MM.1S (cell line): ENCODE measurements around the gene TPRG1.

Source experiments
- DNase-seq: peaks from one replicate; pipeline ENCODE4 v3.0.0-alpha.2; 2015
- H2AFZ ChIP-seq: fragments of 300-600 bp; sonication (generic); 2 replicates; pipeline ENCODE4 v1.6.0; 2016; ENCODE audit warnings: antibody characterized with exemption, low read length
- H3F3A ChIP-seq: fragments of 300-600 bp; sonication (generic); 2 replicates; pipeline ENCODE4 v1.6.1; 2016; ENCODE audit warnings: mild to moderate bottlenecking, antibody characterized with exemption, low read length, moderate library complexity, mixed read lengths; ENCODE audit not compliant: insufficient read depth
- H3K27ac ChIP-seq: fragments of 300-600 bp; sonication (generic); 2 replicates; pipeline ENCODE4 v1.5.1; 2016; ENCODE audit warnings: mild to moderate bottlenecking, low read length
- H3K27me3 ChIP-seq: fragments of 300-600 bp; sonication (generic); replicated peaks from 2 replicates; pipeline ENCODE4 v1.6.0; 2016; ENCODE audit warnings: low read length; ENCODE audit not compliant: insufficient read depth
- H3K36me3 ChIP-seq: fragments of 300-600 bp; sonication (generic); replicated peaks from 2 replicates; pipeline ENCODE4 v1.6.1; 2016; ENCODE audit warnings: mild to moderate bottlenecking, low read length, mixed read lengths; ENCODE audit not compliant: insufficient read depth
- H3K4me1 ChIP-seq: fragments of 300-600 bp; sonication (generic); 2 replicates; pipeline ENCODE4 v1.6.1; 2016; ENCODE audit warnings: low read length, mixed read lengths
- H3K4me2 ChIP-seq: fragments of 300-600 bp; sonication (generic); 2 replicates; pipeline ENCODE4 v1.6.0; 2016; ENCODE audit warnings: low read depth, low read length
- H3K4me3 ChIP-seq: fragments of 300-600 bp; sonication (generic); 2 replicates; pipeline ENCODE4 v1.5.1; 2016; ENCODE audit warnings: low read length, mixed read lengths
- H3K79me2 ChIP-seq: fragments of 300-600 bp; sonication (generic); 2 replicates; pipeline ENCODE4 v1.6.1; 2016; ENCODE audit warnings: mixed run types, low read length, mixed read lengths
- H3K9ac ChIP-seq: fragments of 300-600 bp; sonication (generic); 2 replicates; pipeline ENCODE4 v1.6.1; 2016; ENCODE audit warnings: low read length, mixed read lengths
- H3K9me2 ChIP-seq: fragments of 300-600 bp; sonication (generic); replicated peaks from 2 replicates; pipeline ENCODE4 v1.6.1; 2016; ENCODE audit warnings: mild to moderate bottlenecking, low read length, mixed read lengths; ENCODE audit not compliant: insufficient read depth
- H3K9me3 ChIP-seq: fragments of 300-600 bp; sonication (generic); replicated peaks from 2 replicates; pipeline ENCODE4 v1.6.1; 2016; ENCODE audit warnings: mild to moderate bottlenecking, low read length, mixed read lengths; ENCODE audit not compliant: insufficient read depth
- H4K20me1 ChIP-seq: fragments of 300-600 bp; sonication (generic); 2 replicates; pipeline ENCODE4 v1.6.1; 2016; ENCODE audit warnings: mild to moderate bottlenecking, low read length, moderate library complexity, mixed read lengths; ENCODE audit not compliant: insufficient read depth
- CTCF ChIP-seq: fragments of 300-600 bp; sonication (generic); IDR thresholded peaks from 2 replicates; pipeline ENCODE4 v1.5.1; 2016; ENCODE audit warnings: antibody characterized with exemption, low read length, mixed read lengths
- EZH2 ChIP-seq: fragments of 300-600 bp; sonication (generic); optimal IDR thresholded peaks from 2 replicates; pipeline ENCODE3; 2017; ENCODE audit warnings: low read depth, mild to moderate bottlenecking, antibody characterized with exemption, low read length, mixed read lengths
- EZH2phosphoT487 ChIP-seq: fragments of 300-600 bp; sonication (generic); IDR thresholded peaks from 2 replicates; pipeline ENCODE4 v1.6.1; 2018; ENCODE audit warnings: antibody characterized with exemption, low read length

TPRG1 gene

GRCh38 chr3:189139611-189139940 is 32.2 kb upstream of the TPRG1 start:
- H3K36me3 ChIP-seq, result no peaks in the 10 kb centered on the region
- H3K9ac ChIP-seq, result no peak overlapping the region
- no peaks in the 10 kb centered on the region for H3K4me1 ChIP-seq
- H3K27me3 ChIP-seq, result no peaks in the 10 kb centered on the region
- H3F3A ChIP-seq, result no peaks in the 10 kb centered on the region
- no peak overlapping the region for H3K4me2 ChIP-seq
- no peaks in the 10 kb centered on the region for H3K9me3 ChIP-seq
- no peak for TF ChIP-seq EZH2phosphoT487
- TF ChIP-seq CTCF, result no peak
- TF ChIP-seq EZH2, result no peak
- DNase-seq, result no peak
- H3K79me2 ChIP-seq, result no peaks in the 10 kb centered on the region
- no peak overlapping the region for H3K27ac ChIP-seq
- no peak overlapping the region for H2AFZ ChIP-seq
- no peak overlapping the region for H3K4me3 ChIP-seq
- no peaks in the 10 kb centered on the region for H4K20me1 ChIP-seq
- H3K9me2 ChIP-seq, result no peaks in the 10 kb centered on the region

GRCh38 chr3:189142527-189142926 is 29.2 kb upstream of the TPRG1 start:
- no peak overlapping the region for H3K4me3 ChIP-seq
- H3K27me3 ChIP-seq, result no peaks in the 10 kb centered on the region
- H3K79me2 ChIP-seq, result no peaks in the 10 kb centered on the region
- TF ChIP-seq EZH2phosphoT487, result no peak
- H3K9me3 ChIP-seq, result no peaks in the 10 kb centered on the region
- no peak overlapping the region for H3K27ac ChIP-seq
- no peaks in the 10 kb centered on the region for H3K9me2 ChIP-seq
- H3K4me2 ChIP-seq, result no peak overlapping the region
- H4K20me1 ChIP-seq, result no peaks in the 10 kb centered on the region
- DNase-seq, result no peak
- no peaks in the 10 kb centered on the region for H3K4me1 ChIP-seq
- no peaks in the 10 kb centered on the region for H3F3A ChIP-seq
- no peaks in the 10 kb centered on the region for H3K36me3 ChIP-seq
- no peak overlapping the region for H2AFZ ChIP-seq
- H3K9ac ChIP-seq, result no peak overlapping the region

- Histone ChIP-seq H3K79me2 (no peaks in the 10 kb centered on the region), H3K27me3 (no peaks in the 10 kb centered on the region), H3K9me3 (no peaks in the 10 kb centered on the region), H3F3A (no peaks in the 10 kb centered on the region), H3K9ac (no peak overlapping the region), H3K9me2 (no peaks in the 10 kb centered on the region), H4K20me1 (no peaks in the 10 kb centered on the region), H2AFZ (no peak overlapping the region), H3K4me1 (no peaks in the 10 kb centered on the region), H3K4me2 (no peak overlapping the region), H3K36me3 (no peaks in the 10 kb centered on the region), H3K4me3 (no peak overlapping the region), H3K27ac (no peak overlapping the region)
- TF ChIP-seq CTCF (no peak), EZH2phosphoT487 (no peak), EZH2 (no peak)
- no peak for DNase-seq
Observed at GRCh38 chr3:189143321-189143720, 28.4 kb upstream of the TPRG1 start.

GRCh38 chr3:189143771-189144170 is 28.0 kb upstream of the TPRG1 start:
- Histone ChIP-seq H3K79me2 (no peaks in the 10 kb centered on the region), H3K36me3 (no peaks in the 10 kb centered on the region), H3K9me3 (no peaks in the 10 kb centered on the region), H3K27me3 (no peaks in the 10 kb centered on the region), H3K4me1 (no peaks in the 10 kb centered on the region), H3K9ac (no peak overlapping the region), H2AFZ (no peak overlapping the region), H3K9me2 (no peaks in the 10 kb centered on the region), H3K27ac (no peak overlapping the region), H4K20me1 (no peaks in the 10 kb centered on the region), H3F3A (no peaks in the 10 kb centered on the region), H3K4me2 (no peak overlapping the region), H3K4me3 (no peak overlapping the region)
- TF ChIP-seq CTCF, result no peak
- no peak for TF ChIP-seq EZH2
- TF ChIP-seq EZH2phosphoT487, result no peak
- no peak for DNase-seq
